NCI-H2171 (cell line): ENCODE data around the gene ERO1B.
"Not testable (repeated sequence)": the region's sequence is repeated elsewhere in the genome, so short reads cannot be mapped to it uniquely, and the experiment has no call there.

ENCODE experiments used
- DNase-seq: peaks from one replicate; lab custom pipeline; 2025; lab: John Stamatoyannopoulos, UW

The ERO1B gene, protein sequence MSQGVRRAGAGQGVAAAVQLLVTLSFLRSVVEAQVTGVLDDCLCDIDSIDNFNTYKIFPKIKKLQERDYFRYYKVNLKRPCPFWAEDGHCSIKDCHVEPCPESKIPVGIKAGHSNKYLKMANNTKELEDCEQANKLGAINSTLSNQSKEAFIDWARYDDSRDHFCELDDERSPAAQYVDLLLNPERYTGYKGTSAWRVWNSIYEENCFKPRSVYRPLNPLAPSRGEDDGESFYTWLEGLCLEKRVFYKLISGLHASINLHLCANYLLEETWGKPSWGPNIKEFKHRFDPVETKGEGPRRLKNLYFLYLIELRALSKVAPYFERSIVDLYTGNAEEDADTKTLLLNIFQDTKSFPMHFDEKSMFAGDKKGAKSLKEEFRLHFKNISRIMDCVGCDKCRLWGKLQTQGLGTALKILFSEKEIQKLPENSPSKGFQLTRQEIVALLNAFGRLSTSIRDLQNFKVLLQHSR

DNA sequence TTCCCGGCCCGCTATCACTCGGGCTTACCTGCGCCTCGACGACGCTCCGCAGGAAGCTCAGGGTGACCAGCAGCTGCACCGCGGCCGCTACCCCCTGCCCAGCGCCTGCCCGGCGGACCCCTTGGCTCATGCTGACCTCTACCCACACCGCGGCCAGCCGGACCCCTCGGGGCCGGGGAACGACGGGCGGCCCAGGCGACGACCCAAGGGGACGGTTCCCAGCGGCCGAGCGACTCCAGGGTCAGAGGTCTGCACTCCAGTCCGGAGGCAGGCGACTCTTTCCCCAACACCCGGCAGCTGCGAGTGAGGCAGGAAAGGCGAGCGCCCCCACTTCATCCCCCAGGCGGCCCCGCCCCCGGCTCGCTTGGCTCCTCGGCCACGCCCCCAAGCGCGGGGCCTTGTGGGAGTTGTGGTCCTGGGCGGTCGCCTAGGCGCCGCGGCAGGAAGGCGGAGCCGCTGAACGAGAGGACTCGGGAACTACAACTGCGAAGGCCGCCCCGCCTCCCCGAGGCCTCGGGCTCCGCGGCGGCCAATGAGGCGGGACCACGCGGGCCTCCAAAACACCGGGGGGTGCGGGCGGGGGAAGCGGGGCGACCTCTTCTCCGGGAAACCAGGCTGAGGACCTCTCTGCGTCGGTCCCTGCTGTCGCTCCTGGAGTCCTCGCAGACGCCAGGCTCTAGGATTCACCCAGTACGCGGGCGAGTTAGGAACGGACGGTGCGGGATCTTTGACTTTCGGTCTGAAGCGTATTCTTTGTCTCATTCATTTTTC lies at the start of gene ERO1B:
ERO1B (minus strand) TSS at position 305 of the 771 bp plus-strand sequence; CDS start at position 130, 175 bp downstream.
- peak; percentile 99 for DNase-seq

- DNase-seq: not testable (repeated sequence)
Observed at GRCh38 chr1:236331412-236331811, 49.7 kb upstream of the ERO1B start.

DNA sequence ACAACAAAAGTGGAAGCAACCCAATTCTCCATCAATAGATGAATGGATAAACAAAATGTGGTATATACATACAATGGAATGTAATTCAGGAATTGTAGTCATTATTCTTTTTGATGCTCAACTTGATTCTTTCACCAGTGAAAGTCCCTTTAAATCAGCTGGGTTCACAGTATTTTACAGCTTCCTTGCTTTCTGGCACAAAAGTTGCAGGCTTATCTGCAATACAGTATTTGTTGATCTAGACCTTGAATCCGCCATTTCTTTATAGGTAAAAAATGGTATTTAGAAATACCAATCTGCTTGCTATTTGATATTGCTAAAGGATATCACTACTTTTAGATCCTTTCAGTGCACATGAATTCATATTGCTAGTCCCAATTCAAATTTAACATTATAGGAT lies 44.7 kb upstream of the ERO1B start:
- no peak for DNase-seq

GRCh38 chr1:236325567-236325966 lies 43.8 kb upstream of the ERO1B start:
- no peak for DNase-seq

- no peak for DNase-seq
Observed at GRCh38 chr1:236323819-236324411, 42.2 kb upstream of the ERO1B start.

GRCh38 chr1:236322566-236323409 lies 41.0 kb upstream of the ERO1B start:
- no peak for DNase-seq

DNA sequence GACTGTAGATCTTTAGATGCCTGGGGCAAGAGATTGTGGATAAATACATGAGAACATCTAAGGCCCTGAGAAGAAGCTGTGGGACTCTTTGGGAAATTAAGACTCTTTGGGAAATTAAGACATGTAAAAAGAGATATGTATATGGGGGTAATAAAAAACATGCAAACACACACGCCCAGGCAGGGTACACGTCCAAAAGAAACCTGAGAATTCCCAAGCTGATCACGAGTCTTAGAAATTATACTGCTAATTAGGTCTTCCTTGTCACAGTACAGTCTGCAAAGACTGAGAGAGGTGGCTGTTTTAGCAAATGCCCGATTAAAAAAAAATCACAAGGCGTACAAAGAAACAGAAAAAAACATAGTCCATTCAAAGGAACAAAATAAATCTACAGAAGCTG lies 39.3 kb upstream of the ERO1B start:
- DNase-seq: peak; percentile 62

DNA sequence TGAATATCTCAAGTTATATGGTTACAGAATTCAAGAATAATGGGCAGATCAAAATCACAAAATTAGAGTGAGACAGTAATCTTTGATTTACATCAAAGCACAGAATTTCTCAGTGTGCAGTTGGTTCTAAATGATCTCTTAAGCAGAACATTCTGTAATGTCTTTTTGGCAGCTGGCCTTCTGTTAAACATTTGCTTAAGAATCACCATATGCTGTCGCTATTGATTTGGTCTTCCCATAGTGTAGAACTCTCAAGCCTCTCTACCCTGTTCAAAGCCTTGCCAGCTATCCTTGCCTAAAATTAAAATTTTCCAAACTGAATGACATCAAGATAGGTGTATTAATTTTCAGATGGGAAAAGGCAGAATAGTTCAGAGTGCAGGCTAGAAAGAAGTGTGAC lies 38.9 kb upstream of the ERO1B start:
- DNase-seq: peak; percentile 68

DNA sequence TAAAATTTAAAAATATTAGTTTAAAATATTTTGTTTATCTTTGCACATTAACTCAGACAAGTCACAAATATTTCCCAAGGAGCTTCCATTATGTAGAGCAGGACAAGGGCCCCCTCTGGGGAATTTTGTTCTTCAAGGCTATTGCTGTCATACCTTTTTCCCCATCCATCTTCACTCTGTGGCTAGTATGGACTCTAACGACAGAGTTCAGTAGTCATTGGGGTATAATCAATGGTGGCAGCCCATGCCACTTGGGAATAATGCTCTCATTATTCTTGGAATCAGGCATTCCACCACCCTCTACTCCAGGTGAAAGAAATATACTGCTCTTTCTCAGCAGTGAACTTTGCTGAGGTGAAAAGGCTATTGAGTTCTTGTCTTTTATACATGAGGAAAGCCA lies 38.5 kb upstream of the ERO1B start:
- DNase-seq: peak; percentile 18

DNA sequence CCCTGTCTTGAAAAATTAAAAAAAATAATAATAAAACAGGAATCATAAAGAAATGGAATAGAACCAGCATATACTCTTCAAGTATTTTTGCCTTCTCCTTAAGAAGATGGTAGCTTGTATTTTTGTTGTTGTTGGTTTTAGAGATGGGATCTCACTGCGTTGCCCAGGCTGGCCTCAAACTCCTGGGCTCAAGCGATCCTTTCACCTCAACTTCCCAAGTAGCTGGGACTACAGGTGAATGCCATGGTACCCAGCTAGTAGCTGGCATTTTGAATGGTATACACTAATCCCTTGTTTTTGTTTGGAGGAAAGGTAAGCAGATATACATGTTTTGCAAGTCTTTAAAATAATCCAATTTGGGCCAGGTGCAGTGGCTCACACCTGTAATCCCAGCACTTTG lies 34.7 kb upstream of the ERO1B start:
- no peak for DNase-seq

GRCh38 chr1:236315518-236315917 lies 33.8 kb upstream of the ERO1B start:
- DNase-seq: no peak

DNA sequence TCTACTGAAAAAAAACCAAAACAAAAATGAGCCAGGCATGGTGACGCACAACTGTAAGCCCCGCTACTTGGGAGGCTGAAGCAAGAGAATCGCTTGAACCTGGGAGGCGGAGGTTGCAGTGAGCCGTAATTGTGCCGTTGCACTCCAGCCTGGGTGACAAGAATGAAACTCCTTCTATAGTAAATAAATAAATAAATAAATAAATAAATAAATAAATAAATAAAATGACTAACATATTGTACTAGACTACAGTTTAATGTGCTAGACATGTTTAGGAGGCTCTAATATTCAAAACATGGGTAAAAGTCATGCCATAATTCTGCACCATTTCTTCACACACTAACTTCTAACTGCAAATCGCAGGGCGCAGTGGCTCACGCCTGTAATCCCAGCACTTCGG lies 33.3 kb upstream of the ERO1B start:
- no peak for DNase-seq

DNA sequence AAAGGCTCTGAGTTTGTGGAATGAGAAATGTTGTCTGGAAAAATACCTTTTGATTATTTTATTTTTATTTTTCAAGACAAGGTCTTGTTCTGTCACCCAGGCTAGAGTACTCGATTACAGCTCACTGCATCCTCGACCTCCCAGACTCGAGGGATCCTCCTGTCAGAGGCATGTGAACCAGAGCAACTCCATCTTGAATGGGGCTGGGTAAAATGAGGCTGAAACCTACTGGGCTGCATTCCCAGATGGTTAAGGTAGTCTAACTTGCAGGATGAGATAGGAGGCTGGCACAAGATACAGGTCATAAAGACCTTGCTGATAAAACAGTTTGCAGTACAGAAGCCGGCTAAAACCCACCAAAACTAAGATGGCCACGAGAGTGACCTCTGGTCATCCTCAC lies 32.3 kb upstream of the ERO1B start:
- DNase-seq: not testable (repeated sequence)

GRCh38 chr1:236313427-236313826 lies 31.7 kb upstream of the ERO1B start:
- DNase-seq: no peak

DNA sequence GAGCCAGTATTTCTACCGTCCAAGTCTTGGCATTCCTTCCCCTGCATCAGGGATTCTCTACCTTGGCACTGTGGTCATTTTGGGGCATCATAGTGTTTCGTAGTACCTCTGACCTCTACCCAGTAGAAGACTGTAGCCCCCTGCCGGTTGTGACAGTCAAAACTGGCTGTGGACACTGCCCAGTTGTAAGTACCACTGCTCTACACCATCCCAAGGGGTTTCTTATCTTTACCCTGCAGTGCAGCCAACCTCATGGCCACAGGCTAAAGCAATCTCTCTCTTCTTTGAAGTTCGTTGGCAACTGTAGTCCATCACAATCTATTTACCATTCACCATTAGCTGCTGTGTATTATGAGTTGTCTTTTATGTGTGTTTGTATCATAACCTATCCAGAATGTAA lies 29.3 kb upstream of the ERO1B start:
- no peak for DNase-seq

DNA sequence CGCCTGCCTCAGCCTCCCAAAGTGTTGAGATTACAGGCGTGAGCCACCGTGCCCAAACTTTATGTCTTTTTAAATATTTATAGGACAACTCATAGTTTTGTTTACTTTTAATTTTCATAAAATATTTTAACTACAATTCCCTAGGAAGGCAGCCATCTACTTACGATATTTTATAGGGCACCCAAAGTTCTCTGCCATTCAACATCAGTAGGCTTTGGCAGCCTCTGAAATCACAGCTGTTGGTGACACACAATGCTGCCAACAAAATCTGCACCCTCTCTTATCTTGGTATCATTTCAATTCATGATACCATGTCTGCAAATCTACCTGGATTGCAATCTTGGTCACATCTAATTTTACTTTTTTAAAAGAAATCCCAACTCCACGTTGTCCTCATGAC lies 27.1 kb upstream of the ERO1B start:
- DNase-seq: no peak

- DNase-seq: no peak
Observed at GRCh38 chr1:236307435-236307834, 25.7 kb upstream of the ERO1B start.

GRCh38 chr1:236304682-236305081 lies 22.9 kb upstream of the ERO1B start:
- DNase-seq: no peak

DNA sequence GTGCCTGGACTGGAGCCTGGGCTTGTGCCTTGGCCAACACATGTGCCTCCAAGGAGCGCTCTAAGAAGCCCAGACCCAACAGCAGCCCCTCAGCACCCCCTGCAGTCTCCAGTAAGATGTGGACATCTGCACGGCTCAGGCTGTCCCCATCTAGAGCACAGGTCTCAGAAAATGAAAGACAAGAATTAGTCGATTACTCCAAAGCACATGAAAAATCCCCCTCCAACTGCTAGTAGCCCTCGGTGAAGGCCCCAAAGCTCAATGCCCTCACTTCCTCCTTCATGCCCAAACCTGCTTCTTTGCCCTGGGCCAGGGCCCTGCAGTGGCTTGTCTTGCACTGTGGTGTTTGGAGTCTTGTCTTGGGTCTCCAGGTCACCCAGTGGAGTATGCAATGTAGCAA lies 21.9 kb upstream of the ERO1B start:
- no peak for DNase-seq

DNA sequence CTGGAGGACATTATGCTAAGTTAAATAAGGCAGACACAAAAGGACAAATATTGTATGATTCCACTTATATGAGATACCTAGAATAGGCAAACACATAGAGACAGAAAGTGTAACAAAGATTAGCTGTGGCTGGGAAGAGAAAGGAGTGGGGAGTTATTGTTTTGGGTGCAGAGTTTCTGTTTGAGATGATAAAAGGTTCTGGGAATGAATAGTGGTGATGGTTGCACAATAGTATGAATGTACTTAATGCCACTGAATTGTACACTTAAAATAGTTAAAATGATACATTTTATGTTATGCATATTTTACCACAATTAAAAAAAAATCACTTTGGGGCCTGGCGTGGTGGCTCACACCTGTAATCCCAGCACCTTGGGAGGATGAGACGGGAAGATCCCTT lies 21.2 kb upstream of the ERO1B start:
- no peak for DNase-seq

DNA sequence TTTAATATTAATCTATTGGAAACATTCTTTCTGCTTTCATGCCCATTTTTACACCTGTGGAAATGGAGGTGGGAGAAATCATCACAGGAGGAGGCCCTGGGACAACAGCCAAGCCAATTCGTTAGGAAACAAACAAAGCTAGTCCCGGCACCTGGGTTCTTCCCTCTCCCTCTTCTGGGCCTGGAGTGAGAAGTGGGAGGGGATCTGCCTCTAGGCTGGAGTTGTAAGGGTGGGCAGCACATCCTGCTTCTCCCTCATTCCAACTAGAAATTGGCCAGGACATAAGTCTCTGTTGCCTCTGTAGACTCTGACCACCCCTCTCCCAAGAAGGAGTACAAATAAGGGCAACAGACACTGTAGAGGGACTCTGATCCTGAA lies 20.2 kb upstream of the ERO1B start:
- no peak for DNase-seq
